HTR-8/SVneo (cell line): ENCODE data around the gene SRRM3.
"Not testable (repeated sequence)": the region's sequence is repeated elsewhere in the genome, so short reads cannot be mapped to it uniquely, and the experiment has no call there.

Experiments
- DNase-seq: peaks from one replicate; pipeline ENCODE4 v3.0.0; 2011; ENCODE audit warnings: low spot score, mixed read lengths; ENCODE audit not compliant: insufficient read length
- FAIRE-seq: peaks from 2 replicates; lab custom pipeline; 2011; peaks lifted over from hg19 to GRCh38; lab: Jason Lieb, UNC

The SRRM3 gene

DNA sequence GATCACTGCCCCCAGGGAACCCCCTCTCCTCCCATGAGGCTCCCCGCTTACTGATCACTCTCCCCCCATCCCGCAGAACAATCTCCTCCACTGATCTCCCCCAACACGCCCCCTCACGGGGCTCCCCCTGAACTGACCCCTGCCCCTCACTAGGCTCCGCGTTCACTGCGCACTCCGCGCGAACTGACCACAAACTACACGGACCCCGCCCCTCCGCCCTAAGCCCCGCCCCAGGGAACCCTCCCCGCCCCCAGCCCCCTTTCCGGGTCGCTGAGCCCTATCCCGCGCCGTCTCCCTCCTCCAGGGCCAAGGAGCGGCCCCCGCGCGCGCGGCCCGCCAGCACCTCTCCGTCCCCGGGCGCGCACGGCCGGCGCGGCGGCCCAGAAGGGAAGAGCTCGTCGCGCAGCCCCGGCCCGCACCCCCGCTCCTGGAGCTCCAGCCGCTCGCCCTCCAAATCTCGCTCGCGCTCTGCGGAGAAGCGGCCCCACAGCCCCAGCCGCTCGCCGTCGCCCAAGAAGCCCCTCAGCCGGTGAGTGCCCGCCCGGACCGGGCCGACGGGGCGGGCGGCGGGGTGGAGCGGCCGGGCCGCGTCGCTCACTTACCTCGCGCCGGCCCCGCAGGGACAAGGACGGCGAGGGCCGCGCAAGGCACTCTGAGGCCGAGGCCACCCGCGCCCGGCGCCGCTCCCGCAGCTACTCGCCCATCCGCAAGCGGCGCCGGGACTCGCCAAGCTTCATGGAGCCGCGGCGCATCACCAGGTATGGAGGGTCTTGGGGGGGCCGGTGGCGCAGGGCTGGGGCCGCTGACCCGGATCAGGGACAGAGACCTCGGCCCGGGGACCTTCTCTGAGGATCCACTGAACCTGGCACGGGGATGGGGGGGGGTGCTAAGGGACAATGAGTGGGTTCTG lies 80.9 kb downstream of the SRRM3 start:
- DNase-seq (no peak), FAIRE-seq (no peak)

DNA sequence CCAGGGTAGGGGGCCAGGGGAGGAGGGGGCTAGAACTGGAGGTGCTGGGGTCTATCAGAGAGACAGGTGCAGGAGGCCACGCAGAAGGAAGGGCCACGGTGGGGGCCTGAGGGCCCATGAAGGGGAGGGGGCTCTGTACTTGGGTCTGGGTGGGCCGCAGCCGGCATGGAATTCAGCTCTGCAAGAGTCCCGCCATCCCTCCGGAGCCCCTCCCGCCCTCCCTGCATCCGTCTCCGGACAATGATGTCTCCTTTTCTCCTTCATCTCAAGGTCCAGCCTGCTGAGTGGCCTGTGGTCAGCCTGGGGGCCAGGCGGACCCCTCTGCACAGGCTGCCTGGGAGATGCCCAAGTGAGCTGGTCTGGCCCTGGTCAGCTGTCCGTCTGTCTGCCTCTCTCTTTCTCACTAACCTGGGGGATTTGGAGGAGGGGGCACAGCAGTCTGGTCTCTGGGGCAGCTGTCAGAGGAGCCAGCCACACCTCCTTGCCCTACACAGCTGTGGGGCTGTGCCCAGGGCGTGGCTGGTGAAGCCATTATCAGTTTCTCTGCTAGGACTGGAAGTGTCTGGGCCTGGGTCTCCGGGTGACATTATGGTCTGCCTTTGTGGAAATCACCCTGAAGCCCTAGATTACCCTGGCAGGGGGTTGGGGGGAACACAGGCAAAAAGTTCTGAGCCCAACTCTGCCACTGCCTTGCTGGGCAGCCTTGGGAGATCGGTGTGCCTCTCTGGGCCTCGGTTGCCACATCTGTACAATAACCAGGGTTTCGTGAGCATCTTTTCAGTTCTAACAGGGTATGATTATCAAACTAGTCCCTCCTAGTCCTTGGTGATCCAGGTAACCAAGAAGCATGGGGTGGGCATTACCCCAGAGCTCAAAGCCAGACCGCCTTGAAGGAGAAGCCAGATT lies 81.8 kb downstream of the SRRM3 start:
- DNase-seq (no peak), FAIRE-seq (no peak)

DNA sequence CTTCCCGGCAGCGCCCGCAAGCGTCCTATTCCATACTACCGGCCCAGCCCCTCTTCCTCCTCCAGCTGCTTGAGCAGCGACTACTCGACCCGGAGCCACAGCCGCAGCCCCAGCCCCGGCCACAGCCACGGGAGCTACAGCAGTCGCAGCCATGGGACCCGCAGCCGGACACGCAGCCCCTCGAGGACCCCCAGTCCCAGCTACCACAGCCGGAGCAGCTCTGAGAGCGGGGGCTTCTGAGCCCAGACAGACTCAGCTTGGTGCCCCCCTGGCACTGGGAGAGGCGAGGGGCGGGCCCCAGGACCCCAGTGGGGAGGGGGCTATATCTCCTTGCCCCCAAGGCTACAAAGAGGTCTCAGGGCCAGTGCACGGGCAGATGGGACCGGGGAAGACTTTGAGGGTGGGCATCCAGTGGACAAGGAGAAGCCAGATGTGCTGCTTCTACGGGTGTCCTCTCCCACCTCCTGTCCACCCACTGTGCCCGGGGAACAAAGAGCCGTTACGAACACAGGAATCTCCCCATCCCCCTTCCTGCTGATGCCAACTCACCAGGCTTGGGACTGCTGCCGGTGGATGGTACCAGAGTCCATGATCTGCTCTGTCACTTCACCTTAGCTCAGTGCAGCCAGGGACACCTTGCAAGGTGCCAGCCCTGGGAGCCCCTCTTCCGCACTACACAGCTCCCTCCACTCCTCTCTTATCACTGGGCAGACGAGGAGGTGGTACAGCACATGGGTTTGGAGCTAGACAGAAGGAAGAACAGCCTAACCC lies 84.1 kb downstream of the SRRM3 start:
- FAIRE-seq, result no peak
- DNase-seq, result no peak

DNA sequence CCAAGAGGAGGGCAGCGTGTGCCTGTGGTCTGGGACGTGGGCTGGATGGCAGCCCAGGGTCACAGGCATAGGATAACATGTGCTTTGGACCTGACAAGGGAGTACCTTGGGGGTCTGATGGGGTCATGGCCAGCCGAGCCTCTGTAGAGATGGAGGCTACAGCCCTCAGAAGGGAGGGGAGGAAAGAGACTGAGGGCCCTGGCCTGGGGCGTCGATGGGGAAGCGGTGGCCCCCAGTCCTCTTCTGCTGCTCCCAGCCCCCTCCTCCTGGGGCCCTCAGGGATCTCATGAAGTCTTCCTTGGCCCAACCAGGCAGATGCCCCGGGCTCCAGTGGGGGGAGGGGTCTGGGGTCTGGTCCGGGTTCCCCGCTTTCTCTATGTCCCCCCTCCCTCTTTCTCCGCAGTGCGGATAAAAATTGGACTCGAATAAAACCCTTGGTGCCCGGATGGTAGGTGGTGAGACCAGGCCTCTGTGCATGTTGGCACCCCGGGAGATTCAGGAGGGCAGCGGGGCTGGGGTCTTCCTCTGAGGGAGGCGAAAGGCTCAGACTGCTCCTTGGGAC lies 85.2 kb downstream of the SRRM3 start:
- DNase-seq (no peak), FAIRE-seq (no peak)

DNA sequence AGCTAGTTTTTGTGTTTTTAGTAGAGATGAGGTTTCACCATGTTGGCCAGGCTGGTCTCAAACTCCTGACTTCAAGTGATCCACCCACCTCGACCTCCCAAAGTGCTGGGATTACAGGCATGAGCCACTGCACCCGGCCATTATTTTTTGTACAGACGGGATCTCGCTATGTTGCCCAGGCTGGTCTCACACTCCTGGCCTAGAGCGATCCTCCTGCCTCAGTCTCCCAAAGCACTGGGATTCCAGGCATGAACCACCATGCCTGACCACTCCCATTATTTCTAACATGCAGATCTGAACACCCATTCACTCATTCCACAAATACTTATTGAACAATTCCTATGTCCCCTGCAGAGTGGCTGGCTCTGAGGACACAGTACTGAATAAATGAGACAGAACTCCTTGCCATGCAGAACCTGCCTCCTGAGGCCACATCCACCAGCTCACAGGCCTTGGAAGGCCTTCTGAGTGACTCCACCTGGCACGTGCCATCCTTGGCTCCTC lies 89.2 kb downstream of the SRRM3 start:
- DNase-seq, FAIRE-seq: not testable (repeated sequence)

DNA sequence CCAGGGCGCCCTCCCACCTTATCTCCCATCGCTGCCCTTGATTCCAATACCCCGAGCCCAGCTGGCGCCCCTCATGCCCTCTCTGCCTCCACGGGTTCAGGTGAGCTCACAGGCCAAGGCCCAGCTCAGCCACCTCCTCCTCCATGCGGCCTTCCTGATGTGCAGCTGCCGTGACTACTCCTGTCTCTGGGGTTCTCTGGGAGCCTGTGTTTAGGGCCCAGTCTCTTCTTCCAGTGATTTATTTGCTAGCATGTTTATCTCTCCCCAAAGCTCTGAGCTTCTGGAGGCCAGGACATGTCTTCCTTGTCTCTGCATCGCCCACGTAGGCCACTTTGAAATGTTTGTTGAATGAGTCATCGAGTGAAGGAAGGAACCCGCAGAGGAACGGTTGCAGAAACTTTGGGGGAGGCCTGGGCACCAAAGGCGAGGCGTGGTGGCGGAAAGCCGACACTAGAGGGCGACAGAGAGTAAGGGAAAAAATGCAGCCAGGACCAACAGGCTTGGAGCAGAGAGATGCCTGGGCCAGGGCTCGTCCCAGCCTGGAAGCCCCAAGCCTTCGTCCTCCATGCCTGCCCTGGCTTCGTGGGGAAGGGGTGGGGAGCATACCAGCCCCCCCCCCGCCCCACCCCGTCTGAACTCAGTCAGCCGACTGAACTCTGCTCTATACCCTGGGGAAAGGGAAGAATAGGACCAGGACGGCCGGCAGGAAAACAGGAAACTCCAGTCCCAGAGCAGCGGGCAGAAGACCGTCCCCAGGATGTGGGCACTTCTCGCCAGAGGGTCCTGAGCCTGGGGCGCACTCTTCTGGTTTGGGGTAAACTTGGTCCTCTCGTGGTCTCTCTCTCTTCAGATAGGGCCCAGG lies 89.9 kb downstream of the SRRM3 start:
- DNase-seq, result peak; percentile 86
- no peak for FAIRE-seq

DNA sequence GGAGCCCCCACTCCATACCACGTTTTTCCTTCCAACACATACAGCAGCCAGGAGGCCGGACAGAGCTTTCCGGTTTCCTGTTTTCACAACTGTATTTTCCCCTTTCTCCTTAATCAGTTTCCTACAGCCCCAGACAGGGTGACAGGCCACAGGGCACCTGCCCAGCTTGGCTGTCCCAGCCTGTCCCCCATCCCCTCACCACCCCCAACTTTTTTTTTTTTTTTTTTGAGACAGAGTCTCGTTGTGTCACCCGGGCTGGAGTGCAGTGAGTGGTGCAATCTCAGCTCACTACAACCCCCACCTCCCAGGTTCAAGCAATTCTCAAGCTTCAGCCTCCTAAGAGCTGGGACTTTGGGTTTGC lies 90.5 kb downstream of the SRRM3 start:
- FAIRE-seq (no peak), DNase-seq (no peak)

DNA sequence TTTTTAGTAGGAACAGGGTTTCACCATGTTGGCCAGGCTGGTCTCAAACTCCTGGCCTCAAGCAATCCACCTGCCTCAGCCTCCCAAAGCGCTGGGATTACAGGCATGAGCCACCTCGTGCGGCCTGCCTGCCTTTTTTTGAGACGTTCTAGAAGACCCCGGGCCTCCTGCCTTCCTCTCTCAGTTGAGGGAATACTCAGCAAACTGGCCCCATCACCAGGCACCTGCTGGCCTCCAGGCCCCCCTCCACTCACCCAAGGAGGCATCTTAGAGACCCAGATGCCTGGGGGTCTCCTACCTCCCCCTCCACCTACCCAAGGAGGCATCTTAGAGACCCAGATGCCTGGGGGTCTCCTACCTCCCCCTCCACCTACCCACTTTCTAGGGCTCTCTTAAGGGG lies 91.2 kb downstream of the SRRM3 start:
- FAIRE-seq, DNase-seq: not testable (repeated sequence)

DNA sequence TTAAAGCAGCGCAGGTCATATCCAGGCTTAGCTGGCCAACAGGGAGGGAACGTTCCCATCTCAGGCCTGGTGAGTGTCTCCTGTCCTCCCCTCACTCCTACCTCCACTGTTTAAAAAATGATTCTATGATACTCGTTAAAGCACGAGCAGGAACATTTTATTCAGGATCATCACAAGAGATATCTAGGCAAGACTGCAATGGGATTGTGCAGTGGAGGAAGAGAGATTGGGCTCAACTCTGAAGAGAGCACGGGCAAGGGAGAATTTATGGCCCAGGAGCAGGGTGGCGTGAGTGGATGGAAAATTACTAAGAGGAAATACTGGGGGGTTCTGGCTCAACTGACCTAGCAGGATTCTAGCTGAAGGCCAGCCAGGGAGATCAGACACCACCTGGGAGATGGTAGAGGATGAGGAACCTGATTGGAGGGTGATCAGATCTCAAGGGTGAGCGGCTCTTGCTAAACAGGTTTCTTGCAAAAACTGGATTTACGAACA lies 91.8 kb downstream of the SRRM3 start:
- no peak for FAIRE-seq

DNA sequence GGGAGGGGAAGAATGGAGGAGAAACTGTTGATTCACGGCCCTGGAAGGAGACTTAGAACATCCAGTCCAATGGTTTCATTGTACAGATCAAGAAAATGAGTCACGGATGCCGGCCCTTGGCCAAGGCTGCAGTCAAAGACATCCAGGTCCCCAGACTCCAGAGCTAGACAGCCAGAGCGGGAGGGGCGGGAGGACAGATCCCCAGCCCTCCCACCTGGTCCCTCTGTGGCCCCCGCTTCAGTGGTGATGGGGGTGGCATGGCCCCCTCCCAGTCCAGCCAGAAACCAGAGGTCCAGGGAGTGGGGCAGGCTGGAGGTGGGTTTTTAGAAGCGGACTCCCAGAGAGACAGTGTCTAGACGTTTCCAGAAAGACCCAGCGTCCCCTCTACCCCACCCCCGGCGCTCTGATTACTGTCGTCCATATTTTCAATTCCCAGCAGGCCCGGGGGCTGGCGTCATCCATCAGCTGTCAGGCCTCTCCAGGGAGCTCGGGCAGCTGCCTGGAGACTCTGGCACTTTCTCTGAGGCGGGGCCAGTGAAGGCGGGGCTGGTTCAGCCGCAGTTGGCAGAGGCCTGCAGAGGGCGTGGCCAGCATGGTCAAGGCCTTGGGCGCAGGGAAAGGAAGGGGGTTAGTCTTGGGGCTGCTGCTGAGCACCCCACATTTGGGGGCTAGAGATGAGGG lies 92.8 kb downstream of the SRRM3 start:
- DNase-seq (no peak), FAIRE-seq (no peak)

More for the DNA sequence above, 91.8 kb downstream of the SRRM3 start:
- no peak for DNase-seq

DNA sequence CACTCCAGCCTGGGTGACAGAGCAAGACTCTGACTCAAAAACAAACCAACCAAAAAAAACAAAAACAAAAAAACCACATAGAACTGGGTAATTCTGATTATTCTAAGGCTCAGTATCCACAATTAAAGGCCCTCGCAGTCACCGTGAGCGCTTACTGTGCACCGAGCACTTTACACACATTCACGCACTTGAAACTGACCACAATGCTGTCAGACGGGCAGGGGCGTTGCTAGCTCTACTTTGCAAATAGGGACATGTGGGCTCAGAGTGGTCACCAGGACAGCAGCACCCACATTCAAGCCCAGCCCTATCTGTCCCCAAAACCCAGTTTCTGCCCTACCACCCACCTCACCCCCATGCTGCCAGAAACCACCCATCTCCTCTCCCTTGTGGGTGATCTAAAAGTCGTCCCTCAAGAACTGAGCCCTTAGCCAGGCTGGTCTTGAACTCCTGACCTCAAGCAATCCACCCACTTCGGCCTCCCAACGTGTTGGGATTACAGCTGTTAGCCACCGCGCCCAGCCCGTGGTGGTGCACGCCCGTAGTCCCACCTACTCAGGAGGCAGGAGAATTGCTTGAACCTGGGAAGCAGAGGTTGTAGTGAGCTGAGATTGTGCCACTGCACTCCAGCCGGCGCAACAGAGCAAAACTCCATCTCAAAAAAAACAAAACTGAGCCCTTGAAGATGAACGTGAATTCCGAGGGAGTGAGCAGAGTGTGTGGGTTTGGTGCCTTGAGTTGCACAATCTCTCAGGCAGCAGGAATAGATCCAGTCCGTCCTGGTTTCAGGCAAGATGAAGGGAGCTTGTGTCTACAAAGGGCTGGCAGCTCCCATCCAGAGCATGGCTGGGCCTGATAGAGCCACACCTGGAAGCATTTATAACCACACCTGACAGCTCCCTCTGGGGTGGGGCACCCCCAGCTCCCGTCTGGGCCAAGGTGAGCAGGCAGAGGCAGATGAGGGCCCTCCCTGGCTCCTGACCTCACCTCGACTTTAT lies 95.3 kb downstream of the SRRM3 start:
- DNase-seq (no peak), FAIRE-seq (no peak)

DNA sequence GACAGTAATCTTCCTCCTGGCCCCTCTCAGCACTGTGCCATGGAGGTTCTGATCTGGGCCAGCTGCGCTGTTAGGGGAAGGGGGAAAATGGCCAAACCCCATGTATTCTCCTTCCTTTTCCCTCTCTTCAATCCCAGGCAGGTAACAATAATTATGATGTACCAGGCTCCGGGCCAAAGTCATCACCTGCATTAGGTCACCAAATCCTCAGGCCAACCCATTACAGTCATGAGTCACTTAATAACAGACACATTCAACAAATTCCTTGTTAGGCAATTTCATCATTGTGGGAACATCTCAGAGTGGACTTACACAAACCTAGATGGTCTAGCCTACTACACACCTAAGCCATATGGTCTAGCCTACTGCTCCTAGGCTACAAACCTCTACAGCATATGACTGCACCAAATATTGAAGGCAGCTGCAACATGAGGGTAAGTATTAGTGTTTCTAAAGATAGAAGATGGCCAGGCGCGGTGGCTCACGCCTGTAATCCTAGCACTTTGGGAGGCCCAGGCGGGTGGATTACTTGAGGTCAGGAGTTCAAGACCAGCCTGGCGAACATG lies 98.6 kb downstream of the SRRM3 start:
- DNase-seq (no peak), FAIRE-seq (no peak)

DNA sequence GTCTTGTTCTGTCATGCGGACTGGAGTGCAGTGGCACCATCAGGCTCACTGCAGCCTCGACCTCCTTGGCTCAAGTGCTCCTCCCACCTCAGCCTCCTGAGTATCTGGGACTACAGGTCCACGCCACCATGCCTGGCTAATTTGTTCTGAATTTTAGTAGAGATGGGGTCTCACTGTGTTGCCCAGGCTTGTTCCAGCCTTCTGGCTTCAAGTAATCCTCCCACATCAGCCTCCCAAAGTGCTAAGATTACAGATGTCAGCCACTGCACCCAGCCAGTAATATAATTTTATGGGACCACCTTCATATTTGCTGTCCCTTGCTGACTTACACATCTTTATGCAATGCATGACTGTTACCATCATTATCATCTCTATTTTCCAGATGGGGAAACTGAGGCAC lies 99.3 kb downstream of the SRRM3 start:
- no peak for FAIRE-seq
- DNase-seq, result no peak

DNA sequence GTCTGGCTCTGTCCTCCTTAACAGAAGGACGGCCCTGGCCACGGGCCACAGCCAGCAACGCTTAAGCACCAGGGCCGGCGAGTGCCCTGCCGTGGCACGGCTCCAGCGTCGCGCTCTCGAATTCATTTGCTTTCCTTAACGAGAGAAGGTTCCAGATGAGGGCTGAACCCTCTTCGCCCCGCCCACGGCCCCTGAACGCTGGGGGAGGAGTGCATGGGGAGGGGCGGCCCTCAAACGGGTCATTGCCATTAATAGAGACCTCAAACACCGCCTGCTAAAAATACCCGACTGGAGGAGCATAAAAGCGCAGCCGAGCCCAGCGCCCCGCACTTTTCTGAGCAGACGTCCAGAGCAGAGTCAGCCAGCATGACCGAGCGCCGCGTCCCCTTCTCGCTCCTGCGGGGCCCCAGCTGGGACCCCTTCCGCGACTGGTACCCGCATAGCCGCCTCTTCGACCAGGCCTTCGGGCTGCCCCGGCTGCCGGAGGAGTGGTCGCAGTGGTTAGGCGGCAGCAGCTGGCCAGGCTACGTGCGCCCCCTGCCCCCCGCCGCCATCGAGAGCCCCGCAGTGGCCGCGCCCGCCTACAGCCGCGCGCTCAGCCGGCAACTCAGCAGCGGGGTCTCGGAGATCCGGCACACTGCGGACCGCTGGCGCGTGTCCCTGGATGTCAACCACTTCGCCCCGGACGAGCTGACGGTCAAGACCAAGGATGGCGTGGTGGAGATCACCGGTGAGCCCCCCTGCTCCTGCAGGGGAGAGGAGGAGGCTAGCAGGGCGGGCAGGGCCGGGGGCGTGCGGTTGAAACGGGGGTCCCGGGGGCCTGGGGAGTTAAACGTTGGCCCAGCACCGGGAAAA lies 100.9 kb downstream of the SRRM3 start, which contains the start of gene HSPB1:
HSPB1 (plus strand) TSS at position 327 of the 855 bp plus-strand sequence; CDS start at position 367, 40 bp downstream.
- DNase-seq (no peak), FAIRE-seq (no peak)
